Cardiac muscle cell (in vitro differentiated cells and primary cell): Measurements from ENCODE around the gene ROR2. TPM values are rescaled to one million over a fixed set of nuclear protein-coding genes. Genes with fewer than 3 reads are reported as not detected.

Experiments used
- DNase-seq, 2 donors: peaks; one replicate each; pipeline versions ENCODE4 v3.0.0 to v3.0.0-alpha.2; 2010 to 2017; ENCODE audit warnings: low read depth in 1 of 2, low spot score in 1 of 2
- H3K27ac ChIP-seq: fragments of 200-600 bp; sonication (generic); 2 replicates; pipeline ENCODE4 v1.5.1; 2016
- H3K27me3 ChIP-seq: fragments of 200-600 bp; sonication (generic); 2 replicates; pipeline ENCODE4 v1.6.0; 2016; ENCODE audit warnings: control low read depth
- H3K36me3 ChIP-seq: fragments of 200-600 bp; sonication (generic); 2 replicates; pipeline ENCODE4 v1.5.1; 2016; ENCODE audit warnings: control low read depth
- H3K4me1 ChIP-seq: fragments of 200-600 bp; sonication (generic); 2 replicates; pipeline ENCODE4 v1.8.1; 2017; ENCODE audit warnings: low read depth, mild to moderate bottlenecking, mixed run types
- H3K4me3 ChIP-seq: fragments of 200-600 bp; sonication (generic); 2 replicates; pipeline ENCODE4 v1.5.1; 2016; ENCODE audit warnings: mild to moderate bottlenecking
- H3K9me3 ChIP-seq: fragments of 200-600 bp; sonication (generic); 2 replicates; pipeline ENCODE4 v1.5.1; 2017; ENCODE audit warnings: low read depth, mild to moderate bottlenecking, control low read depth
- polyA plus RNA-seq: library from polyadenylated mRNA; unstranded; fragments of >200 nt; fragmentation: Nextera tagmentation; extraction: Ambion mirVana; gene quantifications from 2 replicates; pipeline ENCODE4 v1.2.1, GENCODE V29; 2016
- total RNA-seq: library from RNA; depleted of rRNA; stranded (reverse); fragments of >200 nt; gene quantifications from 2 replicates; pipeline ENCODE4 v1.2.3, GENCODE V29; 2016
- TF ChIP-seq, protein P1 (sequence below): IDR thresholded peaks from 2 replicates; pipeline ENCODE4 v1.5.1; 2012; ENCODE audit warnings: low read depth, mild to moderate bottlenecking, low read length

The ROR2 gene
- total and polyA plus RNA-seq, 2 experiments from 2014 or later = 21.5 to 38.6 TPM

- Histone ChIP-seq H3K4me3 (no peak overlapping the region), H3K27me3 (no peaks in the 10 kb centered on the region), H3K27ac (peak overlapping the region; percentile 79), H3K9me3 (no peaks in the 10 kb centered on the region), H3K36me3 (no peaks in the 10 kb centered on the region), H3K4me1 (peaks cover 73% of the 10 kb centered on the region)
- no peak for DNase-seq
- TF ChIP-seq, protein P1, sequence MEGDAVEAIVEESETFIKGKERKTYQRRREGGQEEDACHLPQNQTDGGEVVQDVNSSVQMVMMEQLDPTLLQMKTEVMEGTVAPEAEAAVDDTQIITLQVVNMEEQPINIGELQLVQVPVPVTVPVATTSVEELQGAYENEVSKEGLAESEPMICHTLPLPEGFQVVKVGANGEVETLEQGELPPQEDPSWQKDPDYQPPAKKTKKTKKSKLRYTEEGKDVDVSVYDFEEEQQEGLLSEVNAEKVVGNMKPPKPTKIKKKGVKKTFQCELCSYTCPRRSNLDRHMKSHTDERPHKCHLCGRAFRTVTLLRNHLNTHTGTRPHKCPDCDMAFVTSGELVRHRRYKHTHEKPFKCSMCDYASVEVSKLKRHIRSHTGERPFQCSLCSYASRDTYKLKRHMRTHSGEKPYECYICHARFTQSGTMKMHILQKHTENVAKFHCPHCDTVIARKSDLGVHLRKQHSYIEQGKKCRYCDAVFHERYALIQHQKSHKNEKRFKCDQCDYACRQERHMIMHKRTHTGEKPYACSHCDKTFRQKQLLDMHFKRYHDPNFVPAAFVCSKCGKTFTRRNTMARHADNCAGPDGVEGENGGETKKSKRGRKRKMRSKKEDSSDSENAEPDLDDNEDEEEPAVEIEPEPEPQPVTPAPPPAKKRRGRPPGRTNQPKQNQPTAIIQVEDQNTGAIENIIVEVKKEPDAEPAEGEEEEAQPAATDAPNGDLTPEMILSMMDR = no peak
Observed at GRCh38 chr9:91899219-91899563, 50.8 kb downstream of the ROR2 start.

DNA sequence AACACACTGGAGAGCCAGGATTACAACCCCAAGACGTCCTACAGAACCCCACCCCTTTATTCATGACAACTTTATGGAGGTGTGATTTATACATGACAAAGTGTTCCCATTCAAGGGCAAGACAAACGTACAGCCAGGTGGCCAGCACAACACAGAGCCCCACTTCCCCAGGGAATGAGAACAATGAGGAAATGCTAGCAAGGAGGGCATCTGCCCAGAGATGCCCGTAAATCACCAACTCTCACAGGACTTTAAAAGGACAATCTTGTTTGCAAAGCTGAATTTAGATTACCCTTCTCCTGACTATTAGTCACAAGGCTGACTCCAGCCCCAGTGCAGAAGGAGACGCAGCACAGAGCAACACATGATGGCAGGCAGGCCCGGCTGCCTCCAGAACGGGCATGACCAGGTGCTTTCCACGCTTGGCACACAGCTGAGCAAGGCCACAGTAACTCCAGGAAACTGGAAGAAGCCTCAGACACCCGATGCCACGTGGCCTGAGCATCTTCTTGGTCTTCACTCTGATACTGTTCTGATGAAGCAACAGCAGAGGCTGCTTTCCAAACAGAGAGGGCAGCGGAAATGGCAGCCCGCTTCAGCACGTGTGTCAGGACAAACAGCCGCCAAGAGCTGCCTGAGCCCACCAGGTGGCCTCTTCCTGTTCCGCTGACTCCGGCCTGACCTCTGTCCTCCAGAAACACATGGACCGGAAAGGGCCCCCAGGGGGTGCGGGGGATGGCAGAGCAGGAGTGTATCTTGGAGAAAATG lies 51.4 kb downstream of the ROR2 start:
- H3K4me3 ChIP-seq = no peak overlapping the region
- peaks cover 71% of the 10 kb centered on the region for H3K4me1 ChIP-seq
- no peaks in the 10 kb centered on the region for H3K9me3 ChIP-seq
- DNase-seq = peak in 1 of 2 donors; percentile 75
- H3K27ac ChIP-seq = peak overlapping the region; percentile 79
- TF ChIP-seq, protein P1 = no peak
- no peaks in the 10 kb centered on the region for H3K36me3 ChIP-seq
- no peaks in the 10 kb centered on the region for H3K27me3 ChIP-seq

DNA sequence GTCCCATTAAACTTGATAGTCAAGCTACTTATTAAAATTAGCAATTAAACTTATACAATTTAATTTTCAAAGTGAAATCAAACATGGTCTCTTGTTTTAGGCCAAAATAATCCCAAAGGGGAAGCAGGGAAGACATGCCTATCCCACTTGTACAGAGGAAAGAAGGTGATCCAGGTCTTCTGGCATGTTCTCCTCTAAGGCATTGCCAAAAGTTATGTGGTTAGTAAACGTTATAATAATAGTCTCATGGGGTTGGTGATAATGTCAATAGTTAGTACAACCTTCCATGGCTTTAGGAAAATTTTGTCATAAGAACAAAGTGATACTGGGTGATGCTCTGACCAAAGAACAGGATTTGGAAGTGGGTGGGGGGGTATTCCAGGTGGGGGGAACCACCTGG lies 52.8 kb downstream of the ROR2 start:
- Histone ChIP-seq H3K36me3 (no peaks in the 10 kb centered on the region), H3K4me1 (peaks cover 64% of the 10 kb centered on the region), H3K4me3 (no peak overlapping the region), H3K9me3 (no peaks in the 10 kb centered on the region), H3K27me3 (no peaks in the 10 kb centered on the region), H3K27ac (no peak overlapping the region)
- DNase-seq = peak in 1 of 2 donors; percentile 51
- TF ChIP-seq, protein P1 = no peak

DNA sequence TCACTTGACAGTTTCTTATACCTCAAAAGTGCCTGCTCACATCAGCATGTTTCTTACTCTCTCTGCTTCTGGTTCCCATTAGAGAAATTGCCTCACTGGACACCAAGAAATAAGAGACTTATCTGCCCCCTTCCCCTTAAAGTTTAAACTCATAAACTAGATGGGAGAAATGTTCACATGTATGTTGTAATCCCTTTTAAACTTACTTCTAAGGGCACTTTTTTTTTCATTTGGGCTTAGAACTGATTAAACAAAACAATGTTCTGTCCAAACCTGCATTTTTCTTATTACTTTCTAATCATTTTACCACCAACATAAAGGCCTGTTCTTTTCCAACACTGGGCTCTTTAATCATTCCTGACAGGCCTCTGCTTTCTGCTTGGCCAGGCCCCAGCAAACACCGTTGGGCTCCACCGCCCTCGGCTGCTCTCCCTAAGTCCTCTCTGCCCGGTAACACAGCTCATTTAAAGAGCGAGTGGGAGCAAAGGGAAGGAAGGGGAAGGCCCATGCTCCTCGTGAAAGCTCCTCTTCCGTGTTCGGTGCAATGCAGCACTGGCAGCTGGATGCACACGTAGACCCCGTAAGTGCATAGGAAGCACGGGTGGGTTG lies 53.4 kb downstream of the ROR2 start:
- peak overlapping the region; percentile 79 for H3K27ac ChIP-seq
- no peaks in the 10 kb centered on the region for H3K27me3 ChIP-seq
- peak; percentile 72 to 91 for DNase-seq
- no peaks in the 10 kb centered on the region for H3K36me3 ChIP-seq
- no peak overlapping the region for H3K4me3 ChIP-seq
- TF ChIP-seq, protein P1 = no peak
- peaks cover 58% of the 10 kb centered on the region for H3K4me1 ChIP-seq
- no peaks in the 10 kb centered on the region for H3K9me3 ChIP-seq

GRCh38 chr9:91896097-91896496 lies 53.9 kb downstream of the ROR2 start:
- TF ChIP-seq, protein P1 = no peak
- no peak overlapping the region for H3K4me3 ChIP-seq
- no peaks in the 10 kb centered on the region for H3K27me3 ChIP-seq
- no peaks in the 10 kb centered on the region for H3K9me3 ChIP-seq
- no peaks in the 10 kb centered on the region for H3K36me3 ChIP-seq
- H3K4me1 ChIP-seq = peaks cover 54% of the 10 kb centered on the region
- H3K27ac ChIP-seq = peak overlapping the region; percentile 79
- peak in 1 of 2 donors; percentile 64 for DNase-seq
